ENCODE measurements around the gene IMP4. TPM values are rescaled to one million over a fixed set of nuclear protein-coding genes. Genes with fewer than 3 reads are reported as not detected.

Gene IMP4
- total RNA-seq, 1 experiment from 2014 or later: 89.2 TPM

- TF ChIP-seq ATF6 (CRISPR knock-in tag; IDR thresholded peaks at IDR 0.05) (no peak), ZNF423 (CRISPR knock-in tag; IDR thresholded peaks at IDR 0.05) (no peak), ZNF671 (CRISPR knock-in tag; IDR thresholded peaks at IDR 0.05) (no peak), STAT6 (CRISPR knock-in tag; conservative IDR thresholded peaks at IDR 0.05; ENCODE audit: low read depth) (no peak), PREB (CRISPR knock-in tag; IDR thresholded peaks at IDR 0.05; ENCODE audit: borderline replicate concordance) (no peak), CREB1 (CRISPR knock-in tag; IDR thresholded peaks at IDR 0.05) (no peak), GRHL2 (CRISPR knock-in tag; IDR thresholded peaks at IDR 0.05; ENCODE audit: insufficient replicate concordance, severe bottlenecking) (no peak), AFF4 (CRISPR knock-in tag; IDR thresholded peaks at IDR 0.05; ENCODE audit: borderline replicate concordance) (no peak), E2F5 (CRISPR knock-in tag; IDR thresholded peaks at IDR 0.05) (no peak), CDX4 (CRISPR knock-in tag; IDR thresholded peaks at IDR 0.05; ENCODE audit: borderline replicate concordance) (no peak), ZNF317 (CRISPR knock-in tag; IDR thresholded peaks at IDR 0.05; ENCODE audit: borderline replicate concordance, low read depth) (no peak), TEAD1 (CRISPR knock-in tag; IDR thresholded peaks at IDR 0.05) (no peak)
- 0 out of 2 replicates have a peak overlapping the region, but pooled peaks have one; percentile 14 for H3K27ac Mint-ChIP-seq
- ATAC-seq (no peak), DNase-seq (ENCODE audit: low spot score) (no peak)
- peaks cover 14% of the 10 kb centered on the region; the same call in 1 of the 2 replicates for H3K36me3 Mint-ChIP-seq
- CTCF ChIA-PET: interaction anchor here (0.8 to 1.9 kb wide), 2 partner anchors 80 to 213 kb away, joined by 3 to 5 read pairs; no protein-coding TSS in a partner anchor
- peaks cover 4% of the 10 kb centered on the region for H3K27me3 Mint-ChIP-seq (ENCODE audit: low read depth)
- no peaks in the 10 kb centered on the region for H3K9me3 Mint-ChIP-seq
- peaks cover 38% of the 10 kb centered on the region for H3K4me1 Mint-ChIP-seq
- no peak overlapping the region for H3K4me3 Mint-ChIP-seq
- POLR2A ChIA-PET: no interaction called here
Measured at GRCh38 chr2:130368786-130369185, 26.1 kb downstream of the IMP4 start.

All from WTC11 (cell line).